ENCODE results near the gene CADM4. TPM values are rescaled to one million over a fixed set of nuclear protein-coding genes. Genes with fewer than 3 reads are reported as not detected.

The CADM4 gene
- total RNA-seq, 1 experiment from 2014 or later: 28.7 TPM

- Histone ChIP-seq H3K4me1 (ENCODE audit: control insufficient read depth in 1 of 2, insufficient read depth in 2 of 2, low read length in 2 of 2) (peaks cover 0 to 16% of the 10 kb centered on the region in 2 experiments; a peak in 3 of 4 replicates), H4K20me1 (ENCODE audit: insufficient read depth) (no peaks in the 10 kb centered on the region), H3K36me3 (ENCODE audit: control insufficient read depth in 1 of 2, insufficient read depth in 2 of 2, low read length in 2 of 2) (peaks cover 8 to 9% of the 10 kb centered on the region in 2 experiments; a peak in 3 of 4 replicates), H3K4me3 (replicated peaks in 1 of 2; ENCODE audit: low read depth in 1 of 2, low read length in 2 of 2) (no peak overlapping the region), H3K79me2 (ENCODE audit: insufficient read depth, low read length) (peaks cover 30% of the 10 kb centered on the region), H3K9ac (ENCODE audit: low read length) (no peak overlapping the region), H3K9me2 (ENCODE audit: insufficient read depth) (no peaks in the 10 kb centered on the region), H3K4me2 (ENCODE audit: low read length) (no peak overlapping the region), H3K27ac (ENCODE audit: low read depth, low read length) (no peak overlapping the region), H3K27me3 (ENCODE audit: insufficient read depth, low read length) (no peaks in the 10 kb centered on the region), H3K9me3 (ENCODE audit: control insufficient read depth in 1 of 2, insufficient read depth in 1 of 2, low read depth in 1 of 2, low read length in 2 of 2) (no peaks in the 10 kb centered on the region), H2AFZ (ENCODE audit: low read depth, low read length, poor library complexity, severe bottlenecking) (no peak overlapping the region)
- ChIA-PET POLR2A (no interaction called here), CTCF (no interaction called here), RAD21 (ENCODE audit: low non-redundant PET in 1 of 2, low total read pairs in 2 of 2, uncharacterized antibody in 2 of 2, unreplicated experiment in 2 of 2) (interaction anchor here in 1 of 2 experiments (0.5 kb wide), 1 partner anchor 55 kb away, joined by 3 read pairs; no protein-coding TSS in a partner anchor)
- TF ChIP-seq EZH2 (IDR thresholded peaks at IDR 0.05) (no peak), ATF3 (IDR thresholded peaks at IDR 0.05) (no peak), EGR1 (IDR thresholded peaks at IDR 0.05; ENCODE audit: low read depth) (no peak), REST (IDR thresholded peaks at IDR 0.05; ENCODE audit: low read depth) (no peak), SIN3A (IDR thresholded peaks at IDR 0.05; ENCODE audit: low read depth) (no peak), SP1 (IDR thresholded peaks at IDR 0.05; ENCODE audit: low read depth) (no peak), POLR2AphosphoS5 (IDR thresholded peaks at IDR 0.05; ENCODE audit: low read depth, low read length) (no peak), ELF1 (IDR thresholded peaks at IDR 0.05; ENCODE audit: borderline replicate concordance, low read depth) (no peak), TCF7L2 (IDR thresholded peaks at IDR 0.05; ENCODE audit: borderline replicate concordance, extremely low read depth, insufficient read depth, insufficient read length) (no peak), JUND (IDR thresholded peaks at IDR 0.05) (no peak), SRF (IDR thresholded peaks at IDR 0.05; ENCODE audit: low read depth) (no peak)
- TF ChIP-seq, protein P1, sequence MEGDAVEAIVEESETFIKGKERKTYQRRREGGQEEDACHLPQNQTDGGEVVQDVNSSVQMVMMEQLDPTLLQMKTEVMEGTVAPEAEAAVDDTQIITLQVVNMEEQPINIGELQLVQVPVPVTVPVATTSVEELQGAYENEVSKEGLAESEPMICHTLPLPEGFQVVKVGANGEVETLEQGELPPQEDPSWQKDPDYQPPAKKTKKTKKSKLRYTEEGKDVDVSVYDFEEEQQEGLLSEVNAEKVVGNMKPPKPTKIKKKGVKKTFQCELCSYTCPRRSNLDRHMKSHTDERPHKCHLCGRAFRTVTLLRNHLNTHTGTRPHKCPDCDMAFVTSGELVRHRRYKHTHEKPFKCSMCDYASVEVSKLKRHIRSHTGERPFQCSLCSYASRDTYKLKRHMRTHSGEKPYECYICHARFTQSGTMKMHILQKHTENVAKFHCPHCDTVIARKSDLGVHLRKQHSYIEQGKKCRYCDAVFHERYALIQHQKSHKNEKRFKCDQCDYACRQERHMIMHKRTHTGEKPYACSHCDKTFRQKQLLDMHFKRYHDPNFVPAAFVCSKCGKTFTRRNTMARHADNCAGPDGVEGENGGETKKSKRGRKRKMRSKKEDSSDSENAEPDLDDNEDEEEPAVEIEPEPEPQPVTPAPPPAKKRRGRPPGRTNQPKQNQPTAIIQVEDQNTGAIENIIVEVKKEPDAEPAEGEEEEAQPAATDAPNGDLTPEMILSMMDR (IDR thresholded peaks at IDR 0.05 in 2 of 3, conservative IDR thresholded peaks at IDR 0.05 in 1 of 3; ENCODE audit: borderline replicate concordance in 1 of 3, insufficient read depth in 1 of 3, low read depth in 2 of 3, low read length in 2 of 3): no peak
- DNase-seq (ENCODE audit: low read depth, low spot score): no peak
- ATAC-seq: no peak
- intact Hi-C loops (cut with micrococcal nuclease): loop anchor here (5.0 kb wide), 1 partner anchor 160 kb away; no protein-coding TSS in a partner anchor
- no TSS peak for BruUV-seq (replicated peaks)
Observed at GRCh38 chr19:43591904-43592772, 47.5 kb downstream of the CADM4 start.
